H1 (cell line): ENCODE data around the gene PDE8A. TPM values are rescaled to one million over a fixed set of nuclear protein-coding genes. Genes with fewer than 3 reads are reported as not detected.

Experiments used
- CTCF ChIA-PET: fragments of 300-600 bp; sonication (Branson Sonifier 250); formaldehyde crosslinking; loops from one replicate; lab custom pipeline; 2021; ENCODE audit not compliant: partially characterized antibody; lab: Charles Lee
- POLR2A ChIA-PET: fragments of 300-600 bp; sonication (Branson Sonifier 250); formaldehyde crosslinking; loops from one replicate; lab custom pipeline; 2021; ENCODE audit warnings: inconsistent platforms; ENCODE audit not compliant: partially characterized antibody; lab: Charles Lee
- DNase-seq, 2 experiments: peaks; one replicate each; pipeline versions ENCODE4 v3.0.0 to v3.0.0-alpha.2; 2010 to 2022; ENCODE audit warnings: low spot score in 2 of 2, low read depth in 1 of 2, mixed read lengths in 1 of 2
- FAIRE-seq: peaks from 2 replicates; lab custom pipeline; 2011; peaks lifted over from hg19 to GRCh38; lab: Jason Lieb, UNC
- H2AFZ ChIP-seq: 2 replicates; pipeline ENCODE4 v1.8.1; 2012; ENCODE audit warnings: low read length, inconsistent platforms
- H2AK5ac ChIP-seq: 2 replicates; pipeline ENCODE4 v1.6.1; 2013; ENCODE audit warnings: low read depth, low read length
- H2BK120ac ChIP-seq: replicated peaks from 2 replicates; pipeline ENCODE3; 2013; ENCODE audit warnings: low read depth, low read length, inconsistent platforms
- H2BK12ac ChIP-seq: 2 replicates; pipeline ENCODE4 v1.6.1; 2013; ENCODE audit warnings: low read depth, low read length
- H2BK15ac ChIP-seq: 2 replicates; pipeline ENCODE4 v1.6.1; 2013; ENCODE audit warnings: low read length
- H2BK20ac ChIP-seq: 2 replicates; pipeline ENCODE4 v1.6.1; 2013; ENCODE audit warnings: low read length
- H2BK5ac ChIP-seq: 2 replicates; pipeline ENCODE4 v1.6.1; 2013; ENCODE audit warnings: low read depth, low read length
- H3K14ac ChIP-seq: 2 replicates; pipeline ENCODE4 v1.6.1; 2013; ENCODE audit warnings: inconsistent platforms; ENCODE audit not compliant: insufficient read length
- H3K18ac ChIP-seq: 2 replicates; pipeline ENCODE4 v1.6.1; 2013; ENCODE audit warnings: low read length; ENCODE audit errors: extremely low read depth
- H3K23ac ChIP-seq: 2 replicates; pipeline ENCODE4 v1.6.1; 2013; ENCODE audit warnings: inconsistent platforms; ENCODE audit not compliant: insufficient read length
- H3K23me2 ChIP-seq: 2 replicates; pipeline ENCODE4 v1.6.1; 2013; ENCODE audit warnings: low read depth, low read length
- H3K27ac ChIP-seq: 2 replicates; pipeline ENCODE4 v1.6.1; 2011; ENCODE audit warnings: low read depth, low read length, inconsistent platforms
- H3K27me3 ChIP-seq, 4 experiments: replicated peaks in 1 of 4; 1 replicate in 1 of 4; 2 replicates in 3 of 4; pipeline versions ENCODE4 v1.6.1 to v1.8.1; 2011 to 2013; ENCODE audit warnings: low read length in 3 of 4, mild to moderate bottlenecking in 3 of 4, inconsistent platforms in 2 of 4, mixed read lengths in 2 of 4, moderate library complexity in 1 of 4; ENCODE audit not compliant: control insufficient read depth in 3 of 4, insufficient read depth in 3 of 4; ENCODE audit errors: extremely low read depth in 1 of 4
- H3K36me3 ChIP-seq, 4 experiments: 2 replicates each; pipeline versions ENCODE4 v1.6.1 to v1.8.1; 2011 to 2013; ENCODE audit warnings: mild to moderate bottlenecking in 4 of 4, low read length in 3 of 4, moderate library complexity in 2 of 4, control low read depth in 1 of 4, inconsistent platforms in 1 of 4; ENCODE audit not compliant: insufficient read depth in 4 of 4, control insufficient read depth in 2 of 4
- H3K4ac ChIP-seq: replicated peaks from 2 replicates; pipeline ENCODE3; 2013; ENCODE audit warnings: low read length, low read depth, mixed read lengths, inconsistent platforms; ENCODE audit not compliant: insufficient read length
- H3K4me1 ChIP-seq, 4 experiments: replicated peaks in 1 of 4; 1 replicate in 1 of 4; 2 replicates in 3 of 4; pipeline versions ENCODE4 v1.6.1 to v1.8.1; 2011 to 2013; ENCODE audit warnings: low read length in 3 of 4, inconsistent platforms in 2 of 4, mixed read lengths in 1 of 4; ENCODE audit not compliant: insufficient read depth in 4 of 4, control insufficient read depth in 3 of 4
- H3K4me2 ChIP-seq, 2 experiments: 2 replicates each; pipeline versions ENCODE4 v1.6.1 to v1.8.1; 2011 to 2013; ENCODE audit warnings: low read depth in 2 of 2, low read length in 2 of 2, control low read depth in 1 of 2, inconsistent platforms in 1 of 2, mild to moderate bottlenecking in 1 of 2; ENCODE audit not compliant: insufficient read depth in 1 of 2
- H3K4me3 ChIP-seq, 4 experiments: fragments of 200-600, 300-600 bp in 1 of 4; sonication (generic), shearing (Covaris generic), sonication (Bioruptor Twin) in 1 of 4; 2 replicates each; pipeline versions ENCODE4 v1.5.1 to v1.8.1; 2011 to 2016; ENCODE audit warnings: low read length in 4 of 4, low read depth in 3 of 4, control low read depth in 2 of 4, inconsistent platforms in 2 of 4, mild to moderate bottlenecking in 2 of 4, mixed read lengths in 1 of 4, moderate library complexity in 1 of 4; ENCODE audit not compliant: insufficient read depth in 2 of 4; ENCODE audit errors: extremely low read depth in 1 of 4
- H3K56ac ChIP-seq: replicated peaks from 2 replicates; pipeline ENCODE3; 2013; ENCODE audit warnings: low read depth, mild to moderate bottlenecking, mixed read lengths, low read length, inconsistent platforms; ENCODE audit not compliant: insufficient read length
- H3K79me1 ChIP-seq: 2 replicates; pipeline ENCODE4 v1.6.1; 2013; ENCODE audit warnings: low read depth, low read length, control low read depth
- H3K79me2 ChIP-seq, 2 experiments: 2 replicates each; pipeline versions ENCODE4 v1.6.1 to v1.8.1; 2012 to 2013; ENCODE audit warnings: low read length in 2 of 2, mild to moderate bottlenecking in 2 of 2, inconsistent platforms in 1 of 2; ENCODE audit not compliant: insufficient read depth in 2 of 2, control insufficient read depth in 1 of 2
- H3K9ac ChIP-seq, 4 experiments: replicated peaks in 1 of 4; 1 replicate in 1 of 4; 2 replicates in 3 of 4; pipeline versions ENCODE4 v1.6.1 to v1.8.1; 2011 to 2013; ENCODE audit warnings: low read depth in 3 of 4, low read length in 3 of 4, control low read depth in 2 of 4, mild to moderate bottlenecking in 2 of 4, moderate library complexity in 2 of 4, inconsistent platforms in 1 of 4; ENCODE audit errors: extremely low read depth in 1 of 4
- H3K9me3 ChIP-seq, 2 experiments: 2 replicates each; pipeline versions ENCODE4 v1.6.1 to v1.8.1; 2012 to 2013; ENCODE audit warnings: mild to moderate bottlenecking in 2 of 2, moderate library complexity in 2 of 2, control low read depth in 1 of 2, inconsistent platforms in 1 of 2, low read depth in 1 of 2, low read length in 1 of 2, mixed read lengths in 1 of 2; ENCODE audit not compliant: insufficient read depth in 2 of 2
- H4K20me1 ChIP-seq, 2 experiments: replicated peaks in 1 of 2; 2 replicates each; pipeline versions ENCODE3 to v1.8.1; 2011 to 2013; ENCODE audit warnings: inconsistent platforms in 2 of 2, low read length in 2 of 2, mild to moderate bottlenecking in 1 of 2; ENCODE audit not compliant: insufficient read depth in 2 of 2, control insufficient read depth in 1 of 2
- H4K5ac ChIP-seq: 2 replicates; pipeline ENCODE4 v1.6.1; 2013; ENCODE audit warnings: low read length, low read depth, mixed read lengths, inconsistent platforms; ENCODE audit not compliant: insufficient read length
- H4K8ac ChIP-seq: 2 replicates; pipeline ENCODE4 v1.8.0; 2013; ENCODE audit warnings: mild to moderate bottlenecking, moderate library complexity, low read length, inconsistent platforms; ENCODE audit not compliant: insufficient read depth; ENCODE audit errors: extremely low read depth
- H4K91ac ChIP-seq: replicated peaks from 2 replicates; pipeline ENCODE3; 2013; ENCODE audit warnings: low read length, mixed read lengths, inconsistent platforms; ENCODE audit not compliant: insufficient read length
- RNF2 ChIP-seq: fragments of 200-900, 300-1000 bp; sonication (generic); IDR thresholded peaks from 2 replicates; pipeline ENCODE4 v1.7.1; 2016; ENCODE audit warnings: borderline replicate concordance, low read depth, mild to moderate bottlenecking, antibody characterized with exemption, low read length; ENCODE audit not compliant: poor library complexity, severe bottlenecking; ENCODE audit errors: missing control alignments
- WGBS, 2 experiments: shearing (Covaris generic) in 1 of 2; methylation state at CpG; one replicate each; pipeline versions ENCODE4 v1.1.6 to v1.1.7; 2013 to 2015; ENCODE audit warnings: low lambda C conversion rate in 2 of 2, mixed read lengths in 2 of 2, inconsistent platforms in 1 of 2, low coverage in 1 of 2, missing lambda C conversion rate in 1 of 2; ENCODE audit not compliant: insufficient replicate concordance in 2 of 2, insufficient coverage in 1 of 2, insufficient read length in 1 of 2; ENCODE audit errors: extremely low coverage in 1 of 2, missing lambda C conversion rate in 1 of 2; 5-methylcytosine and 5-hydroxymethylcytosine counted together
- polyA plus RNA-seq, 7 experiments: library from polyadenylated mRNA; depleted of rRNA in 3 of 7; stranded (reverse) in 5 of 7; unstranded in 2 of 7; fragments of >200 nt in 5 of 7; fragments of 200-250 nt in 2 of 7; gene quantifications; 1 replicate in 5 of 7; 2 replicates in 1 of 7; 4 replicates in 1 of 7; pipeline versions ENCODE4 v1.2.1 to v1.2.3, GENCODE V29; 2011 to 2013; ENCODE audit warnings: missing spikeins in 2 of 7, mixed read lengths in 2 of 7
- total RNA-seq: library from RNA; stranded (reverse); fragmentation: NEBNext Ultra II Directional; extraction: Animal tissue kit (Norgen Biotek cat#: 25700); gene quantifications from 2 replicates; pipeline ENCODE4 v1.2.1, GENCODE V29; 2021

The PDE8A gene
- total and polyA plus RNA-seq, 2 of the 8 experiments (the other 6 are each of a cell fraction or from before 2014, with no cell fraction given): 6.9 to 7.8 TPM

GRCh38 chr15:84975871-84976351, 5.7 kb upstream of the PDE8A start:
- Histone ChIP-seq H2BK120ac (no peak overlapping the region), H3K4me3 (no peak overlapping the region), H3K4me2 (no peak overlapping the region), H2AFZ (no peak overlapping the region), H4K5ac (no peak overlapping the region), H3K9me3 (no peaks in the 10 kb centered on the region), H3K9ac (no peak overlapping the region), H3K27me3 (peaks cover 0 to 19% (median 13%) of the 10 kb centered on the region in 4 experiments; a peak in 6 of 7 replicates), H3K79me2 (no peaks in the 10 kb centered on the region), H3K18ac (0 out of 2 replicates have a peak overlapping the region, but pooled peaks have one; percentile 66), H3K4ac (no peak overlapping the region), H4K8ac (no peak overlapping the region), H2BK12ac (no peak overlapping the region), H4K91ac (no peak overlapping the region), H2BK15ac (no peak overlapping the region), H3K4me1 (peaks cover 4 to 14% (median 6%) of the 10 kb centered on the region in 4 experiments), H3K56ac (no peak overlapping the region), H3K23me2 (peaks cover 9% of the 10 kb centered on the region; the same call in 1 of the 2 replicates), H3K36me3 (no peaks in the 10 kb centered on the region), H2BK5ac (no peak overlapping the region), H4K20me1 (no peaks in the 10 kb centered on the region), H3K23ac (no peak overlapping the region), H2AK5ac (no peak overlapping the region), H3K79me1 (no peaks in the 10 kb centered on the region), H3K27ac (no peak overlapping the region), H2BK20ac (no peak overlapping the region), H3K14ac (no peak overlapping the region)
- 85% methylated on average over 5 of the region's 5 CpGs; no CpG with 5 or more reads in 1 of the 2 experiments for WGBS, 2 experiments
- FAIRE-seq: no peak
- ChIA-PET CTCF (interaction anchor here (0.9 to 1.5 kb wide), 4 partner anchors 13 to 203 kb away, joined by 3 to 4 read pairs (median 4); no protein-coding TSS in a partner anchor), POLR2A (no interaction called here)
- no peak for DNase-seq
- TF ChIP-seq RNF2: no peak
